Activated B cell treated with CpG ODN at 0.5 μM for 24 hours (primary cell): ENCODE results near the gene SH3PXD2A. TPM values are rescaled to one million over a fixed set of nuclear protein-coding genes. Genes with fewer than 3 reads are reported as not detected.

Source experiments
- ATAC-seq: fragments of 200-7000 bp; cut with Tn5 transposase; one replicate; pipeline ENCODE4 v1.10.0; 2021; ENCODE audit warnings: low read depth, mild to moderate bottlenecking, moderate library complexity
- CTCF ChIA-PET: fragments of 350-600 bp; sonication (Branson Sonifier 250); formaldehyde crosslinking; loops from one replicate; lab custom pipeline; 2021; ENCODE audit warnings: antibody characterized with exemption; lab: Charles Lee
- POLR2A ChIA-PET: fragments of 350-600 bp; sonication (Branson Sonifier 250); formaldehyde crosslinking; loops from one replicate; lab custom pipeline; 2021; ENCODE audit warnings: antibody characterized with exemption; lab: Charles Lee
- DNase-seq: peaks from one replicate; pipeline ENCODE4 v3.0.0; 2022
- H3K27ac Mint-ChIP-seq: one replicate; pipeline ENCODE4 v1.8.0; 2020; ENCODE audit warnings: mixed read lengths
- H3K27me3 Mint-ChIP-seq: one replicate; pipeline ENCODE4 v1.8.0; 2021; ENCODE audit warnings: mixed read lengths
- H3K36me3 Mint-ChIP-seq: one replicate; pipeline ENCODE4 v1.8.0; 2021; ENCODE audit warnings: low read depth, mixed read lengths
- H3K4me1 Mint-ChIP-seq: one replicate; pipeline ENCODE4 v1.8.0; 2021; ENCODE audit warnings: mixed read lengths
- H3K4me3 Mint-ChIP-seq: one replicate; pipeline ENCODE4 v1.8.0; 2020; ENCODE audit warnings: mild to moderate bottlenecking, mixed read lengths
- H3K9me3 Mint-ChIP-seq: one replicate; pipeline ENCODE4 v1.8.0; 2020; ENCODE audit warnings: mixed read lengths
- CTCF ChIP-seq: fragments of 200-600 bp; IDR thresholded peaks from one replicate; pipeline ENCODE4 v1.8.0; 2022; ENCODE audit warnings: antibody characterized with exemption, mild to moderate bottlenecking
- intact Hi-C: fragments of 100-400 bp; cut with micrococcal nuclease; formaldehyde crosslinking; loops from one replicate; pipeline ENCODE4 v1.15.1; 2024
- total RNA-seq: library from RNA; stranded (reverse); gene quantifications from 2 replicates; pipeline ENCODE4 v1.2.3, GENCODE V29; 2022

Gene SH3PXD2A
- total RNA-seq, 1 donor from 2014 or later, result 18.2 TPM

- H3K27ac Mint-ChIP-seq, result no peak overlapping the region
- intact Hi-C loops, result no loop called here
- H3K9me3 Mint-ChIP-seq, result no peaks in the 10 kb centered on the region
- peaks cover 28% of the 10 kb centered on the region for H3K27me3 Mint-ChIP-seq
- ChIA-PET CTCF (no interaction called here), POLR2A (no interaction called here)
- DNase-seq (no peak), ATAC-seq (no peak)
- no peak for TF ChIP-seq CTCF
- H3K4me3 Mint-ChIP-seq, result no peak overlapping the region
- H3K36me3 Mint-ChIP-seq, result no peaks in the 10 kb centered on the region
- H3K4me1 Mint-ChIP-seq, result no peaks in the 10 kb centered on the region
Measured at GRCh38 chr10:103786020-103786419, 69.4 kb downstream of the SH3PXD2A start.

- intact Hi-C loops, result no loop called here
- Mint-ChIP-seq H3K36me3 (no peaks in the 10 kb centered on the region), H3K9me3 (no peaks in the 10 kb centered on the region), H3K27me3 (peaks cover 32% of the 10 kb centered on the region), H3K4me3 (no peak overlapping the region), H3K27ac (no peak overlapping the region), H3K4me1 (no peaks in the 10 kb centered on the region)
- ChIA-PET CTCF (no interaction called here), POLR2A (no interaction called here)
- DNase-seq (no peak), ATAC-seq (no peak)
- no peak for TF ChIP-seq CTCF
Measured at GRCh38 chr10:103784723-103785418, 70.5 kb downstream of the SH3PXD2A start.

- ChIA-PET CTCF (no interaction called here), POLR2A (no interaction called here)
- Mint-ChIP-seq H3K4me1 (no peaks in the 10 kb centered on the region), H3K4me3 (no peak overlapping the region), H3K36me3 (no peaks in the 10 kb centered on the region), H3K27ac (no peak overlapping the region), H3K9me3 (no peaks in the 10 kb centered on the region), H3K27me3 (peaks cover 30% of the 10 kb centered on the region)
- no peak for DNase-seq
- ATAC-seq, result no peak
- TF ChIP-seq CTCF, result no peak
- intact Hi-C loops, result no loop called here
Measured at GRCh38 chr10:103784089-103784488, 71.3 kb downstream of the SH3PXD2A start.

GRCh38 chr10:103783681-103784080 is 71.7 kb downstream of the SH3PXD2A start:
- no peak overlapping the region for H3K27ac Mint-ChIP-seq
- no peaks in the 10 kb centered on the region for H3K4me1 Mint-ChIP-seq
- no peaks in the 10 kb centered on the region for H3K36me3 Mint-ChIP-seq
- H3K4me3 Mint-ChIP-seq, result no peak overlapping the region
- DNase-seq (no peak), ATAC-seq (no peak)
- CTCF ChIA-PET, result no interaction called here
- H3K27me3 Mint-ChIP-seq, result peaks cover 27% of the 10 kb centered on the region
- no peak for TF ChIP-seq CTCF
- POLR2A ChIA-PET, result no interaction called here
- no peaks in the 10 kb centered on the region for H3K9me3 Mint-ChIP-seq
- intact Hi-C loops, result no loop called here

GRCh38 chr10:103781329-103782061 is 73.9 kb downstream of the SH3PXD2A start:
- no peak for DNase-seq
- Mint-ChIP-seq H3K27me3 (peaks cover 35% of the 10 kb centered on the region), H3K36me3 (no peaks in the 10 kb centered on the region), H3K4me1 (no peaks in the 10 kb centered on the region), H3K27ac (no peak overlapping the region), H3K4me3 (no peak overlapping the region), H3K9me3 (no peaks in the 10 kb centered on the region)
- CTCF ChIA-PET, result interaction anchor here (1.3 kb wide), 1 partner anchor 8 kb away, joined by 3 read pairs; no protein-coding TSS in a partner anchor
- POLR2A ChIA-PET, result no interaction called here
- intact Hi-C loops, result no loop called here
- no peak for ATAC-seq
- TF ChIP-seq CTCF, result no peak
